GM19023 (cell line): ENCODE measurements around the gene ADAM11.
A peak's percentile ranks its signal among the peaks of the same experiment; 100 is the strongest.

Experiments
- ATAC-seq: cut with Tn5 transposase; IDR thresholded peaks from one replicate; pipeline ENCODE4 v1.9.1; 2021; ENCODE audit warnings: mild to moderate bottlenecking, moderate library complexity; ENCODE audit not compliant: unreplicated experiment

The ADAM11 gene

DNA sequence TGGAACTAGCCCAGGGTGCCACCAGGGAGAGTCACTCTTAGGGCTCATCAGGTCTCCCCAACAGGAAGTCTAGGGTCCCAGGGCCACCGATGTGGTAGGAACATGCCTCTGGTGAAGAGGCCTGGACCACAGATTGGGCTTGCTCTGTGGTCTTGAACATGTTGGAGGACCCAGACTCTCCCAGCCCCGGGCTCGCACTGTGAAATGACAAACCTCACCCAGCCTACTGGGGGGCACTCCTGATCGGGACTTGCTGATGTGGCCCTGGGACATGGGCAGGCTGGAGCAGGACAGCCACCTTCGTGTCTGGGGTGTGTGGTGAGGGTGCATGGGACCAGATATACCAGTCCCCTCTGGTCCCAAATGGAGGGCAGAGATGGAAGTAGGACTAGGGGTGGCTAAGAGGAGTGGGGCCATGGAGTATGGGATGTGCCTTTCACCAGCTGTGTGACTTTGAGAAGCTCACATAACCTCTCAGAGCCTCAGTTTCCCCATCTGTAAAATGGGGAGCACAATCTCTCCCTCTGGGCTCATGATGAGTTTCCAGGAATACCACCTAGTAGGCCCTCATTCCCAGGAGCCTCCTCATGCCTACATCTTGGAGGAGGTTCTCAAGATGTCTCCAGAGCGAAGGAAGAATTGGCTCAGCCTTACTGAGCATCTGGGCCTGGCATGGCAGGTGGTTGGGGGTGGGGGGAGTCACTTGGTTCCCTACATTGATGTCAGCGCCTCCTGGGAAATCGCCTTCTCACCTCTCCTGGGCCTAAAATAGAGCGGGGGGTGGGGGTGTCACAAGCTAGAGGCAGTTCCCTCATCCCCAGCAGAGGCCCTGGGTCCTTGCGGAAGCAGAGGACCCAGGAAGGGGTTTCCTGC, 1.5 kb upstream of the ADAM11 start:
- no peak for ATAC-seq

- ATAC-seq: no peak
These were observed 822 bp upstream of the ADAM11 start for GRCh38 chr17:44757918-44758413.

DNA sequence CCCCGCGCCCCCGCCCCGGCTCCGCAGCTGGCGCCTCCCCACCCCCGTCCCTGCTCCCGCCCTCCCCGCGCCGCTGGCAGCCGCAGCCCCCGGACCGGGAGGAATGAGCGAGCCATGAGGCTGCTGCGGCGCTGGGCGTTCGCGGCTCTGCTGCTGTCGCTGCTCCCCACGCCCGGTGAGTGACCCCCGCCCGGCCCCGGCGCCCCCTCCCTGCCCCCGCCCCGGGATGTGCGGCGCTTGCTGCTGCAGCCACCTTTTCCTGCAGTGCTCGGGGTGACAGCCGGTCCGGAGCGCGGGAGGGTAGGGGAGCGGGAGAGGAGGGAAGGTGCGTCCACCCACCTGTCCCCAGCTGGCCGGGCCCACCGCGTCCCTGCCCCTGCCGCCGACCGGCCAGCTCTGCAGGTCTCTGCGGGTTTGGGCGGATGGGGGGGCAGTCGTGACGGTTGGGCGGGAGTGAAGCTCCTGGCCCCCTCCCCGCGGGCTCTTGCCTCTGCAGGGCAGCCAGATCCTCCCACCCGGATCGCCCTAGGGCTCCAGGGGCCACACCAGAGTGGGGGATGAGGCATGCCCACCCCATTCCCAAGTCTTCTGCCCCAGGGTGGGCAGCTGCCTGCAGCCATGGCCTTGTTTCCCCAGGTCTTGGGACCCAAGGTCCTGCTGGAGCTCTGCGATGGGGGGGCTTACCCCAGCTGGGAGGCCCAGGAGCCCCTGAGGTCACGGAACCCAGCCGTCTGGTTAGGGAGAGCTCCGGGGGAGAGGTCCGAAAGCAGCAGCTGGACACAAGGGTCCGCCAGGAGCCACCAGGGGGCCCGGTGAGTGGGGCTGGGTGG, 513 bp downstream of the ADAM11 start:
- no peak for ATAC-seq

DNA sequence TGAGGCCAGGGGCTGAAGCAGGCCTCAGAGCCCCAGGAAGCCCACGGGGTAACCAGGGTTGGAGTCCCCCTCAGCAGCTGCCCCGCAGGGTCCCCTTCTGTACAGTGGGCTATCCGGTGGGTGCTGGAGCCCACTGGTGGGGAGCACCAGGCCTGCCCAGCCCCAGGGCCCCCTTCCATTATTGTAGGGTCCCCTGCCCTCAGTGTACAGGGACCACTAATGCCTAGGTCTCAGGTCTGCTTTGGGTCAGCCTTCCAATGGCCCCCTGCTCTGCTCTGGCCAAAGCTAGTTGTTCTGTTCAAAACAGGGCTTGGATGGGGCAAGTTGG, 1.1 kb downstream of the ADAM11 start:
- ATAC-seq: no peak

- no peak for ATAC-seq
These were observed 1.9 kb downstream of the ADAM11 start for GRCh38 chr17:44760474-44761308.

DNA sequence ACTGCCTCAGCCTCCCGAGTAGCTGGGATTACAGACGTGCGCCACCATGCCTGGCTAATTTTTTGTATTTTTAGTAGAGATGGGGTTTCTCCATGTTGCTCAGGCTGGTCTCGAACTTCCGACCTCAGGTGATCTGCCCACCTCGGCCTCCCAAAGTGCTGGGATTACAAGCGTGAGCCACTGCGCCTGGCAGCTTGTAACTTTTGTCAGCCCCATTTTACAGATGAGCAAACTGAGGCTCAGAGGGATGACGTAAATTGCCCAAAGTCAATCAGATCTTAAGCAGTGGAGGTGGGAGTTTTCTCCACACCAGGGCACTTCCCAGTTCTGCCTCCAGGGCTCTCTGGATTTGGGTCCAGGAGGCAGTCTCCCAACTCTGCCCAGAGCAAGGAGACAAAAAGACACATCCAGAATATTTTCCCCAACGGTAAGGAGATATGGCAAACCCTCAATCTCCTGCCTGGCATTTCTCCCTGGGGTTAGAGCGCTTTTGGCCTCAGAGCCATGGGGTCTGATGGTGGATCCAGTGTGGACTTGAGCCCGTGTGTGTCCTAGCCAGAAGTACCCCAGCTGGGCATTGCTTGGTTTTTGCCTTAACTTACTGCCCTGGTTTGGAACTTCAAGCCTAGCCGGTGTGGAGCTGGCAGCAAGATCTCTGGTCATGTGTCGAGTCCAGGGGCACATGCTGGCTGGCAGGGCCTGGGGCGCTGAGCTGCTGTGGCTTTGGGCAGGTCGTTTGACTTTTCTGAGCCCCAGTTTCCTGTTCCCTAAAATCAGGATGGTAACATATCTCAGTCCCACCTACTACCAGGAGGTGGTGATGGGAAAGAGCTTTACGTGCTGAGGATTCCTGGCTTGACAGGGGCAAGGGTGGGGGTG, 3.4 kb downstream of the ADAM11 start:
- ATAC-seq: no peak

DNA sequence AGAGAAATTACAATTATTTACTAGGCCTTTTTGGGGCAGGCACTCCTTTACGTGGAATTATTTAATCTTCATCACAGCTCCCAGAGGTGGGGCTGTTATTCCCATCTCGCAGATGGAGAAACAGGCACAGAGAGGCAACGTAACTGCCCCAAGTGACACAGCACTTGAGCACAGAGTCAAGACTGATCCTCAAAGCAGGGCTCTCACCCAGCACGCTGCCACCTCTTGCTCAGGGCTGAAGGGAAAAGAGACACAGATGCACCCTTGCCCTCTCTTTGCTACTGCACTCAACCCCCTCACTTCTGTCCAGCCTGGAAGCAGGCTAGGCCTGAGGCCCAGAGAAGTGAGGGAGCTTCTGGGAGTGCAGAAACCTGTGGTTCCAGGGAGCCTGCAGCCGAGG, 4.4 kb downstream of the ADAM11 start:
- no peak for ATAC-seq

- ATAC-seq: no peak
These were observed 7.2 kb downstream of the ADAM11 start for GRCh38 chr17:44765965-44766364.

DNA sequence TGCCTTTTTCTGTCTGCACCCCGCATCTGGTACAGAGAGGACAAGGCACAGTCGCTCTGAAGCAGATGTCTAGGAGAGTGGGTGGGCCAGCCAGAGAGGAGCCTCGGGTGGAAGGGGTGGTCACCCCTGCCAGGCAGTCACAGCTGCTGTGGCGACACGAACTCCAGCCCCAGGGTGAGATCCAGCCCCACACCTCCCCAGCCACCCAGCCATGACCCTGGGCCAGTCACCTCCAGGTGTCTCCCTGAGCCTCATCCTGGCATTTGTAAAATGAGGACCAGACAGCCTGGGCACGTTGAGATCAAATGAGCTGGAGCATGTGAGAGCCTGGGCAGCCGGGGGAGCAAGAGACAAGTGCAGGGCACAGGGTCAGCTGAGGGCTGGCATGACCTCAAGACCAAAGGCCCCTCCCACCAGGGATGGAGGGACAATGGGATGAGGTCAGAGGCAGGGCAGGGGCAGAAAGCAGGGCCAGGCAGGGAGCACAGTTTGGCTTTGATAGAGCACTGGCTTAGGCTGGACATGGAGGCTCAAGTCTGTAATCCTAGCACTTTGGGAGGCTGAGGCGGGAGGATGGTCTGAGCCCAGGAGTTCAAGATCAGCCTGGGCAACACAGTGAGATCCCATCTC, 7.7 kb downstream of the ADAM11 start:
- ATAC-seq: no peak

- no peak for ATAC-seq
These were observed 8.7 kb downstream of the ADAM11 start for GRCh38 chr17:44767493-44767892.

DNA sequence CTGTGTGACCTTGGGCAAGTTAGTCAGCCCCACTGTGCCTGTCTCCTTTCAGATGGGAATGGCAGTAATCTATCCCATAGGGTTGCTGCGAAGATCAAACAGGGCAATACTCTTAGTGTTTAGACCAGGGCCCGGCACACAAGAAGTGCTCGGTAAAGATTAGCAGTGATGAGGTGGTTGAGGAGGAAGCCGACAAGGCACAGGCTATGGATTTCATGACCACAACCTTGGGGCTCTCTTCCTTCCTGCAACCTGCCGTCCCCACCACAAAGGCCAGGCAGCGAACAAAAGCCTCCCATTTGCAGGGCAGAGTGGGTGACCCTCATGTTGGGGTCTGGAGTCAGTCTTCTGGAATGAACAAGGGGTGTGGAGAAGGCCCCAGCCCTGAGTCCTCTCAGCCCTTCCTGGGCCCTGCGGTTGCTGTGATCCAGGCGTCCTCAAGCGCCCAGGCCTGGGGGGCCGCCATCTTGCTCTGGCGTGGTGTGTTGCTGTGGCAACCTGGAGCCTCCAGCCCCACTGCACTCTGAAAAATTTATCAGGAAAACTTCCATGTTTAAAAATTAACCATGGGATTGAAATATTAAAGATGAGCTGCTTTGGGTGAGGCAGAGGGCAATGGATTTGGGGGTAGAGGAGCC, 9.8 kb downstream of the ADAM11 start:
- no peak for ATAC-seq

DNA sequence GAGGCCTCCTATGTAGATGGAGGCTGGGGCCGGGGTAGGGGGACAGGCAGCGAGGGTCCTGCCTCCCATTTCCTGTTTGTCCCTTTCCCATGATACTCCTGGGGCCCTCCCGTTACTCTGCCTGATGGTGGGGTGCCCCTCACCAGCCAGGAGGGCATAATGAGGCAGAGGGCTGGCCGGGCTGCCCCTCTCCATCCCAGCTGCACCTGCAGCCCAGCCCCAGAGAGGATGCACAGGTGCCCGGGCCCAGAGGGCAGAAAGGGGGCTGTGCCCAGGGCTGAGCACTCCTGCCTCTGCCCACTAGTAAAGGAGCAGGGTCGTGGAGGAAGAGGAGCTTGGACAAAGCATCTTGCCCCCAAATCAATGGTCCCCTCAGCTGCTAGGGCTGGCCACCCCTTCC, 10.4 kb downstream of the ADAM11 start:
- ATAC-seq: no peak

DNA sequence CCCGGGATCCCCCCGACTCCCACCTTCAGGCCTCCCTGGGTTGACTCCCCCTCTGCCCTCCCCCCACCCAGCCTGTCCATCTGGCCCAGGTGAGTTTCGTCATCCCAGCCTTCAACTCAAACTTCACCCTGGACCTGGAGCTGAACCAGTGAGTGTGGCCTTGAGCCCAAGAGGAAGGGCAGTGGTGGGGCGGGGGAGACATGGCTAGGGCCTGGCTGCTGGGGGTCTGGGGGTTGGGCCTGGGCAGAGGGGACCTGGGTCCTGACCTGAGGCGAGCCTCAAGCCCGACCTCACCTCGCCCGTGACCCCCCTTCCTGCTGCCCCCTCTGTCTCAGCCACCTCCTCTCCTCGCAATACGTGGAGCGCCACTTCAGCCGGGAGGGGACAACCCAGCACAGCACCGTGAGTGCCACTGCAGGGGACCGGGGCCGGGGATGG, 10.9 kb downstream of the ADAM11 start:
- no peak for ATAC-seq

- no peak for ATAC-seq
These were observed 11.6 kb downstream of the ADAM11 start for GRCh38 chr17:44770166-44770925.

- ATAC-seq: no peak
These were observed 13.7 kb downstream of the ADAM11 start for GRCh38 chr17:44772308-44773045.

DNA sequence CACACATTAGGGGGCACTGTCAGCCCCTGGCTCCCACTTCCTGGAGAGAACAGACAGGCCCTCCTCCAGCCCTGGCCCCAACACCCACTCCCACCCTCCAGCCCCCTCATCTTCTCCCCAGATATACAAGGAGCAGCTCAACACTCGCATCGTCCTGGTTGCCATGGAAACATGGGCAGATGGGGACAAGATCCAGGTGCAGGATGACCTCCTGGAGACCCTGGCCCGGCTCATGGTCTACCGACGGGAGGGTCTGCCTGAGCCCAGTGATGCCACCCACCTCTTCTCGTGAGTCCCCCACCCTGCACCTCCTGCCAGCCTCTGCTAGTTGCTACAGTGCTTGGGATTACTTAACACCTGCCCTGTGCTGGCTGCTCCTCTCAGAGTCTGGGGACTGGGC, 14.4 kb downstream of the ADAM11 start:
- no peak for ATAC-seq

GRCh38 chr17:44774271-44775135, 15.7 kb downstream of the ADAM11 start:
- ATAC-seq: peak; percentile 45
